ENCODE results near the gene CRK. TPM values are rescaled to one million over a fixed set of nuclear protein-coding genes. Genes with fewer than 3 reads are reported as not detected.

The CRK gene
- total and polyA plus RNA-seq, 2 of the 4 experiments (the other 2 are of a cell fraction) = 57.6 to 100 TPM

GRCh38 chr17:1414634-1415033, 41.4 kb downstream of the CRK start:
- Histone ChIP-seq H3K4ac (ENCODE audit: low read depth, low read length) (no peak overlapping the region), H2BK120ac (ENCODE audit: low read depth, low read length) (no peak overlapping the region), H3K4me3 (ENCODE audit: insufficient read depth, low read depth, low read length) (no peak overlapping the region), H3K36me3 (ENCODE audit: control insufficient read depth, insufficient read depth, low read length) (peaks cover 5% of the 10 kb centered on the region; the same call in 1 of the 2 replicates), H4K20me1 (ENCODE audit: insufficient read depth, low read length) (peaks cover 12% of the 10 kb centered on the region), H2AK5ac (ENCODE audit: low read depth, low read length) (no peak overlapping the region), H3K4me2 (ENCODE audit: low read depth, low read length) (no peak overlapping the region), H3K23ac (ENCODE audit: low read depth, low read length) (no peak overlapping the region), H3K27ac (ENCODE audit: insufficient read depth, low read length) (no peak overlapping the region), H3K79me1 (ENCODE audit: low read depth in 1 of 2, low read length in 2 of 2) (peaks cover 0 to 47% of the 10 kb centered on the region in 2 experiments; a peak in 3 of 4 replicates), H3K18ac (ENCODE audit: low read depth, low read length) (no peak overlapping the region), H4K91ac (ENCODE audit: insufficient read depth, low read depth, low read length) (no peak overlapping the region), H2AFZ (replicated peaks; ENCODE audit: low read length, poor library complexity) (no peak overlapping the region), H2BK20ac (ENCODE audit: low read depth, low read length) (no peak overlapping the region), H3K14ac (replicated peaks; ENCODE audit: low read depth, low read length) (no peak overlapping the region), H3K9ac (ENCODE audit: low read depth, low read length) (no peak overlapping the region), H3K56ac (ENCODE audit: extremely low read depth, insufficient read depth, low read length) (no peak overlapping the region), H3K4me1 (ENCODE audit: control insufficient read depth, insufficient read depth, low read length) (peaks cover 1% of the 10 kb centered on the region; the same call in 1 of the 2 replicates), H4K8ac (ENCODE audit: low read depth in 2 of 2, low read length in 2 of 2) (no peak overlapping the region), H3K27me3 (ENCODE audit: control insufficient read depth, insufficient read depth, low read length) (no peaks in the 10 kb centered on the region), H4K5ac (ENCODE audit: low read depth, low read length) (no peak overlapping the region), H3K9me1 (ENCODE audit: insufficient read depth, low read length) (peaks cover 4% of the 10 kb centered on the region; the same call in 1 of the 2 replicates), H3K9me3 (ENCODE audit: control insufficient read depth, insufficient read depth, low read length) (no peaks in the 10 kb centered on the region), H2BK5ac (ENCODE audit: low read depth, low read length, poor library complexity, severe bottlenecking) (no peak overlapping the region), H2BK15ac (ENCODE audit: low read depth, low read length) (no peak overlapping the region), H2AK9ac (replicated peaks; ENCODE audit: low read depth, low read length, poor library complexity) (peak overlapping the region; percentile 2)
- ChIA-PET CTCF (no interaction called here), POLR2A (ENCODE audit: unreplicated experiment) (no interaction called here)
- intact Hi-C loops (cut with micrococcal nuclease) (no loop called here), dilution Hi-C loops (cut with HindIII; ENCODE audit: low sequenced_read_pairs, unreplicated experiment) (no loop called here), in situ Hi-C loops (cut with MboI; ENCODE audit: low sequenced_read_pairs) (no loop called here)
- ATAC-seq (ENCODE audit: low read depth) = no peak
- BruUV-seq (replicated peaks) = no TSS peak
- DNase-seq = no peak
- TF ChIP-seq CEBPB (IDR thresholded peaks at IDR 0.05; ENCODE audit: low read depth, low read length) (no peak), RCOR1 (IDR thresholded peaks at IDR 0.05; ENCODE audit: insufficient replicate concordance, low read length) (no peak), ELK1 (IDR thresholded peaks at IDR 0.05; ENCODE audit: borderline replicate concordance, low read depth, low read length) (no peak), RAD21 (IDR thresholded peaks at IDR 0.05; ENCODE audit: low read length) (no peak), MAZ (IDR thresholded peaks at IDR 0.05; ENCODE audit: borderline replicate concordance, low read depth, low read length) (no peak), MAFK (IDR thresholded peaks at IDR 0.05; ENCODE audit: low read depth, low read length) (no peak), FOS (IDR thresholded peaks at IDR 0.05; ENCODE audit: low read depth, low read length) (no peak), SMC3 (IDR thresholded peaks at IDR 0.05; ENCODE audit: low read depth, low read length) (no peak)
- WGBS, 2 experiments (ENCODE audit: extremely low coverage in 2 of 2, insufficient read length in 1 of 2) = 70% methylated on average over 8 of the region's 10 CpGs; no CpG with 5 or more reads in 1 of the 2 experiments
